Measurements from ENCODE around the gene ARHGAP44.

ARHGAP44 gene

DNA sequence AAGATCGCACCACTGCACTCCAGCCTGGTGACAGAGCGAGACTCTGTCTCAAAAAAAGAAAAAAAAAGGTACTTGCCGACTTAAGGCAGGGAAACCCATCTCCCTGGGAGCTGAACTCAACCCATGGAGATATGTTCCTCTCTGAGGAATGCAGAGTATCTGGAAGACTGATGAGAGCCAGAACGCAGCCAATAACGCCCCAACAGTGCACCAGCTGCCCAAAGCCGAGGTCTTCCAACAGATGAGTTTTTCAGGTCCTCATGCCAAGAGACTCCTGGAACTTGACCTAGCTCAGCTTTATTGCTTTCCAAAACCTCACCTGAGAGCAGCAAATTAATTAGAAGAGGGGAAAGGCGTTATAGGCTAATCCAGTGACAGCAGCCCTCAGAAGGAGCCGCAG lies 219.2 kb downstream of the ARHGAP44 start:
- H3K4me3 ChIP-seq (ENCODE audit: low read depth in 1 of 2, low read length in 2 of 2): no peak overlapping the region
- H3K27ac ChIP-seq (ENCODE audit: low read length): no peak overlapping the region
- H3K9me3 ChIP-seq (ENCODE audit: control insufficient read depth in 1 of 2, low read length in 2 of 2): no peaks in the 10 kb centered on the region
- H3K4me1 ChIP-seq (ENCODE audit: control insufficient read depth in 1 of 2, insufficient read depth in 2 of 2, low read length in 2 of 2): no peaks in the 10 kb centered on the region
- peaks cover 63 to 78% of the 10 kb centered on the region in 2 donors for H3K36me3 ChIP-seq (ENCODE audit: control insufficient read depth in 1 of 2, insufficient read depth in 2 of 2, low read length in 2 of 2)
- no peaks in the 10 kb centered on the region for H3K27me3 ChIP-seq (ENCODE audit: low read depth, low read length)

DNA sequence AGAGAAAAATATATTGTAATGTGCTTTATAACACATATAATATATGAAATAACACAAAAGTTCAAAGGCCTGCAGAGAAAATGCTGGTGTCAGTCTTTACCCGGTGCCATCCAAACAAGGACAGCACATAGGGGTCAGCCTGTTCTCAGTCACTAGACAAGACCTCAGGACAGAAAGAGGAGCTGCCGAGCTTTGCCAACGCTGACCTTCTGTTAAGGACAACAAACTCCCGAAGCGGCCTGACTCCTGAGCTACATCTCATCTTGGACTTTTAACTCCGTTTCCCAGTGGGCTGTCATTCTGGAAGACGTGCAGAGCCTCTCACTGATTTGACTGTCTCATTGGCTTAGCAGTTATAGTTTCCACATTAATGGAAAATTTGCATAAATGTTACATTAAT lies 221.7 kb downstream of the ARHGAP44 start:
- no peaks in the 10 kb centered on the region for H3K27me3 ChIP-seq (ENCODE audit: low read depth, low read length)
- no peaks in the 10 kb centered on the region for H3K4me1 ChIP-seq (ENCODE audit: control insufficient read depth in 1 of 2, insufficient read depth in 2 of 2, low read length in 2 of 2)
- H3K36me3 ChIP-seq (ENCODE audit: control insufficient read depth in 1 of 2, insufficient read depth in 2 of 2, low read length in 2 of 2): peaks cover 62 to 79% of the 10 kb centered on the region in 2 donors
- H3K9me3 ChIP-seq (ENCODE audit: control insufficient read depth in 1 of 2, low read length in 2 of 2): no peaks in the 10 kb centered on the region
- H3K4me3 ChIP-seq (ENCODE audit: low read depth in 1 of 2, low read length in 2 of 2): no peak overlapping the region
- H3K27ac ChIP-seq (ENCODE audit: low read length): no peak overlapping the region

- Histone ChIP-seq H3K27ac (ENCODE audit: low read length) (no peak overlapping the region), H3K4me3 (ENCODE audit: low read depth in 1 of 2, low read length in 2 of 2) (no peak overlapping the region), H3K9me3 (ENCODE audit: control insufficient read depth in 1 of 2, low read length in 2 of 2) (no peaks in the 10 kb centered on the region), H3K4me1 (ENCODE audit: control insufficient read depth in 1 of 2, insufficient read depth in 2 of 2, low read length in 2 of 2) (peaks cover 0 to 12% of the 10 kb centered on the region in 2 donors), H3K27me3 (ENCODE audit: low read depth, low read length) (no peaks in the 10 kb centered on the region), H3K36me3 (ENCODE audit: control insufficient read depth in 1 of 2, insufficient read depth in 2 of 2, low read length in 2 of 2) (peaks cover 54 to 65% of the 10 kb centered on the region in 2 donors)
Observed at GRCh38 chr17:13014801-13015200, 225.5 kb downstream of the ARHGAP44 start.

DNA sequence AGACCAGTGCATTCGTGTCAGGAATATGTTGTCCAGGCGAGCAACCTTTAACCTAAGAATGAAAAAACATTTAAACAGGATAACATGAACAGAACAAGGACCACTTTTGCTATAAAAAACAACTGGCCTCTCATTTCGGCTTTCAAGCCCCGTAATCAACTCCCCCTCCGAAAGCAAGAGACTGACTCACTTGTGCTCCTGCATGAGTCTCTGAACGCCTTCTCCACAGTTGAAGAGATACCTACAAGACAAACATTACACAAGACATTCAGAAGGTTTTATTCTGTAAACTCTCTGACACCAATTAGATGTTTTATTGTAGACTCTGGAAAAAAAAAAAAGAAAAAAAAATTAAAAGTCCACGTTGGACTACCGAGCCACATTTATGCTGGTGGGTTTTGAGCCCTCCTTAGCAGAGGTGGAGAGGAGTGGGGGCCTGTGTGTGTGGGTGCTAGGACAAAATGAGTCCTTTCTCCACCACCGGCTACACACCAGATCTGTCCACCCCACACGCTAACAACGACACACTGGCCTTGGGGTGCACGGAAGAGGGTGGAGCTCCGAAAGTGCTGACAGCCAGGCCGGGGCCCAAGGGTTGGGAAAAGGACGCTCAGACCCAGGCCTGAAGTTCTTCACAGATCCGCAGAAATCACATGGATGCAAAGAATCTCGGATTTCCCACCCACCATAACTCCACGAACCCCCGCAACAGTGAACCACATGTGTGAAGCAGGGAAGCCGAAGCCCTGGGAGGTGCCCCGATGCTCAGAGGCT lies 227.8 kb downstream of the ARHGAP44 start:
- Histone ChIP-seq H3K4me1 (ENCODE audit: control insufficient read depth in 1 of 2, insufficient read depth in 2 of 2, low read length in 2 of 2) (peaks cover 0 to 12% of the 10 kb centered on the region in 2 donors), H3K9me3 (ENCODE audit: control insufficient read depth in 1 of 2, low read length in 2 of 2) (no peaks in the 10 kb centered on the region), H3K4me3 (ENCODE audit: low read depth in 1 of 2, low read length in 2 of 2) (peak overlapping the region; percentile 89 to 98), H3K36me3 (ENCODE audit: control insufficient read depth in 1 of 2, insufficient read depth in 2 of 2, low read length in 2 of 2) (peaks cover 36 to 42% of the 10 kb centered on the region in 2 donors), H3K27ac (ENCODE audit: low read length) (peak overlapping the region; percentile 70), H3K27me3 (ENCODE audit: low read depth, low read length) (no peaks in the 10 kb centered on the region)

DNA sequence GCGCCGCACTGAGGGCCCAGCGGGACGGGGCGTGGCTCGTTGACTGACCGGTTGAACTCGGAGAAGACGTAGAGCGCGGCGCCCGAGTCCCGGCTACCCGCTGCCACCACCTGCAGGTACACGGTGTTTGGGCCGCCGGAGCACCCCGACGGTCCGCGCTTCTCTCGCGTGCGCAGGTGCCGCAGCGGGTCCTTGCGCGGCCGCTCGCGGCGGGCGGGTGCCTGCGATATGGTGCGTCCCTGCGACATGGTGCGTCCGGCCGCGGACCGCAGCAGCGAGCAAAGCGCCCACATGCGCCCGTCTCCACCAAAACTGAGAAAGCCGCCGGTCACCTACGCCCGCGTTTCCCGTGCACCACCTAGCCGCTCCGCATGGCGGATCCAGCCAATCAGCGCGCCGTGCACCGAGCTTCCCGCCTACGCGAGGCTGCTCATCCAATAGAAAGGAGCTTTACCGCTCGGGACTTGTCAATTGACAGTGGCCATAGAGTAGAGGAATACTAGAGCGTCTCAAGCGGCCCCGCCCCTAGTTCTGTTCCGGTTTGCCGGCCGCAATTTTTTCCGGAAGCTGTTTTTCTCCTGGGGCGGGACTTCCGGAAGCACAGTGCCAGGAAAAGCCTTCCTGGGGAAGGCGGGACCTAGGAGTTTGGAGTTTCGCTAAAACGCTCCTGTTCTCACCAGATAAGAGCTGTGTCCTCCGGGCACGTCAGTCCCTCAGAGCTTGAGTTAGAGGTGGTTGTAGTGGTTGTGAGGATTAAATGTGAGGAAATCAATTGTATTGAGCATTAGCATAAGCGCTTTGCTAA lies 228.6 kb downstream of the ARHGAP44 start, which contains the start of gene ELAC2:
TSS of gene ELAC2 (minus strand) at position 373 of the 805 bp plus-strand sequence. CDS start at position 293, 80 bp downstream.
- Histone ChIP-seq H3K27ac (ENCODE audit: low read length) (peak within 1 kb of the TSS; percentile 93), H3K27me3 (ENCODE audit: low read depth, low read length) (no peaks in the 10 kb centered on the region), H3K9me3 (ENCODE audit: control insufficient read depth in 1 of 2, low read length in 2 of 2) (no peaks in the 10 kb centered on the region), H3K4me1 (ENCODE audit: control insufficient read depth in 1 of 2, insufficient read depth in 2 of 2, low read length in 2 of 2) (peaks cover 0 to 12% of the 10 kb centered on the region in 2 donors), H3K36me3 (ENCODE audit: control insufficient read depth in 1 of 2, insufficient read depth in 2 of 2, low read length in 2 of 2) (peaks cover 28 to 35% of the 10 kb centered on the region in 2 donors), H3K4me3 (ENCODE audit: low read depth in 1 of 2, low read length in 2 of 2) (peak within 1 kb of the TSS; percentile 89 to 98)

GRCh38 chr17:13024016-13024415 lies 234.7 kb downstream of the ARHGAP44 start:
- no peaks in the 10 kb centered on the region for H3K27me3 ChIP-seq (ENCODE audit: low read depth, low read length)
- peak overlapping the region in 1 of 2 donors; percentile 32 for H3K4me3 ChIP-seq (ENCODE audit: low read depth in 1 of 2, low read length in 2 of 2)
- H3K27ac ChIP-seq (ENCODE audit: low read length): no peak overlapping the region
- H3K36me3 ChIP-seq (ENCODE audit: control insufficient read depth in 1 of 2, insufficient read depth in 2 of 2, low read length in 2 of 2): no peaks in the 10 kb centered on the region
- no peaks in the 10 kb centered on the region for H3K9me3 ChIP-seq (ENCODE audit: control insufficient read depth in 1 of 2, low read length in 2 of 2)
- no peaks in the 10 kb centered on the region for H3K4me1 ChIP-seq (ENCODE audit: control insufficient read depth in 1 of 2, insufficient read depth in 2 of 2, low read length in 2 of 2)

DNA sequence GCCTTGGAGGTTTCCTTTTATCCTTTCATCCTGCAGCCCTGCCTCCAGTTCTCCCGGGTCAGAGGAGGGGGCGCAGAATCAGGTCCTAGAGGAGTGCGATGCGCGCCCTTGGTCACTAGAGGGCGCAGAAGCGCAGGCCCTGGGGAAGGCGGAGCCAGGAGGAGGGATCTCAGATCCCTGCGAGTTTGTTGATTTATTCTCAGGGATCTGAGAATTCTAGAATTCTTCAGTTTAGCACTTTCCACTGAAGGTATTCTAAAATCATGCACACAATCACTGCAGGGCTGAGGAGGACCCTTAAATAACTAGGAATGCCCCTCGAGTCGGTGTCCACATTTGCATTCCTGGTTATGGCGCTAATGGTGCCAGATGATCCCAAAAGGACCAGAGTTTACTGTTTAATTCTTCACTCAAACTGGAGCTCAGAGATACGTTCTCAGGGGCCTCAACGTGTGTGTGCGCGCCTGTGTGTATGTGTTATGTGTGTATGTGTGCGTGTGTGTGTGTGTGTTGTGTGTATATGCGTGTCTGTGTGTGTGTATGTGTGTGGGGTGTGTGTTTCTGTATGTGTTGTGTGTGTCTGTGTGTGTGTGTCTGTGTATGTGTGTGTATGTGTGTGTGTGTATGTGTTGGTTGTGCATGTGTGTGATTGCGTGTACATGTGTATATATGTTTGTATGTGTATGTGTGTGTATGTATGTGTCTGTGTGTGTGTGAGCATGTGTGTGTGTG lies 235.4 kb downstream of the ARHGAP44 start:
- Histone ChIP-seq H3K27ac (ENCODE audit: low read length) (no peak overlapping the region), H3K4me1 (ENCODE audit: control insufficient read depth in 1 of 2, insufficient read depth in 2 of 2, low read length in 2 of 2) (no peaks in the 10 kb centered on the region), H3K9me3 (ENCODE audit: control insufficient read depth in 1 of 2, low read length in 2 of 2) (no peaks in the 10 kb centered on the region), H3K36me3 (ENCODE audit: control insufficient read depth in 1 of 2, insufficient read depth in 2 of 2, low read length in 2 of 2) (no peaks in the 10 kb centered on the region), H3K4me3 (ENCODE audit: low read depth in 1 of 2, low read length in 2 of 2) (peak overlapping the region in 1 of 2 donors; percentile 32), H3K27me3 (ENCODE audit: low read depth, low read length) (no peaks in the 10 kb centered on the region)

DNA sequence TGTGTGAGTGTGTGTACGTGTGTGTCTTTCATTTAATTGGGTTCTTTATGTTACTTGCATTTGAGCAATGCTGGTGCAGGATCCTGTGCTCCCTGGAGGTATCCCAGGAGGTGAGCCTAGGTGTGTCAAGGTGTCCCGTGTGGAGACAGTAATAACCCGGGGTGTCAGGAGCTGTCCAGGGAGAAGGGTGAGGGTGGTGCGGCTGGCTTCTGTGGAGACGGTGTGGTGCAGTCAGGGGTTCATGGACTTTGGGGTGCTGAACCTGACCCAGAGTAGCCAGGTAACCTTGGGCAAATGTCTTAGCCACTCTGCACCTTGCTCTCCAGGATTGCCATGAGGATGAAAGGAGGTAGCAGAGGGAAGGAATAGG lies 235.9 kb downstream of the ARHGAP44 start:
- Histone ChIP-seq H3K27me3 (ENCODE audit: low read depth, low read length) (no peaks in the 10 kb centered on the region), H3K27ac (ENCODE audit: low read length) (no peak overlapping the region), H3K9me3 (ENCODE audit: control insufficient read depth in 1 of 2, low read length in 2 of 2) (no peaks in the 10 kb centered on the region), H3K4me1 (ENCODE audit: control insufficient read depth in 1 of 2, insufficient read depth in 2 of 2, low read length in 2 of 2) (no peaks in the 10 kb centered on the region), H3K4me3 (ENCODE audit: low read depth in 1 of 2, low read length in 2 of 2) (no peak overlapping the region), H3K36me3 (ENCODE audit: control insufficient read depth in 1 of 2, insufficient read depth in 2 of 2, low read length in 2 of 2) (no peaks in the 10 kb centered on the region)

- H3K27me3 ChIP-seq (ENCODE audit: low read depth, low read length): no peaks in the 10 kb centered on the region
- no peak overlapping the region for H3K27ac ChIP-seq (ENCODE audit: low read length)
- H3K4me1 ChIP-seq (ENCODE audit: control insufficient read depth in 1 of 2, insufficient read depth in 2 of 2, low read length in 2 of 2): no peaks in the 10 kb centered on the region
- H3K36me3 ChIP-seq (ENCODE audit: control insufficient read depth in 1 of 2, insufficient read depth in 2 of 2, low read length in 2 of 2): no peaks in the 10 kb centered on the region
- no peaks in the 10 kb centered on the region for H3K9me3 ChIP-seq (ENCODE audit: control insufficient read depth in 1 of 2, low read length in 2 of 2)
- H3K4me3 ChIP-seq (ENCODE audit: low read depth in 1 of 2, low read length in 2 of 2): no peak overlapping the region
Observed at GRCh38 chr17:13025687-13026086, 236.4 kb downstream of the ARHGAP44 start.

- Histone ChIP-seq H3K36me3 (ENCODE audit: control insufficient read depth in 1 of 2, insufficient read depth in 2 of 2, low read length in 2 of 2) (no peaks in the 10 kb centered on the region), H3K9me3 (ENCODE audit: control insufficient read depth in 1 of 2, low read length in 2 of 2) (no peaks in the 10 kb centered on the region), H3K27me3 (ENCODE audit: low read depth, low read length) (no peaks in the 10 kb centered on the region), H3K4me1 (ENCODE audit: control insufficient read depth in 1 of 2, insufficient read depth in 2 of 2, low read length in 2 of 2) (no peaks in the 10 kb centered on the region), H3K4me3 (ENCODE audit: low read depth in 1 of 2, low read length in 2 of 2) (no peak overlapping the region), H3K27ac (ENCODE audit: low read length) (no peak overlapping the region)
Observed at GRCh38 chr17:13027246-13027645, 237.9 kb downstream of the ARHGAP44 start.

- H3K4me1 ChIP-seq (ENCODE audit: control insufficient read depth in 1 of 2, insufficient read depth in 2 of 2, low read length in 2 of 2): no peaks in the 10 kb centered on the region
- H3K9me3 ChIP-seq (ENCODE audit: control insufficient read depth in 1 of 2, low read length in 2 of 2): no peaks in the 10 kb centered on the region
- H3K27ac ChIP-seq (ENCODE audit: low read length): no peak overlapping the region
- H3K27me3 ChIP-seq (ENCODE audit: low read depth, low read length): no peaks in the 10 kb centered on the region
- H3K36me3 ChIP-seq (ENCODE audit: control insufficient read depth in 1 of 2, insufficient read depth in 2 of 2, low read length in 2 of 2): no peaks in the 10 kb centered on the region
- no peak overlapping the region for H3K4me3 ChIP-seq (ENCODE audit: low read depth in 1 of 2, low read length in 2 of 2)
Observed at GRCh38 chr17:13029340-13029739, 240.0 kb downstream of the ARHGAP44 start.
